Measurements from ENCODE around the gene SEMA3E.

DNA sequence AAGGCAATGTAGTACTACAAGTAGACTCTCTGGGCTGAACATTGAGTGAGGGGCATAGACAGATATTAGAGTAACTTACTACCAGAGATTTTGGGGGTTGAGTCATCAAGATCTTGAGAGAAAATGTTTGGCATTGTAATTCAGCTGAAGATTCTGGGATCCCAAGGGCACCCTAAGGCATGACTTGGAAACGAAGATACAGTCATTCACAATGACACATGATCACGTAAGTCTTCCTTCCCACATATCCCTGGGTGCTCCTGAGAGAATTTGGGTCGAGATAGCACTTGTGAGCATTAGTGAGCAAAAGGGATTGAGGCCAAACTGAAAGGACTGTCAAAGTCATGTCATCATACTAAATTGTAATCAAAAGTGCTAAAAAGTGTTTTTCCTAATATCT lies 293.8 kb downstream of the SEMA3E start:
- TF ChIP-seq YY1 (tag by site-specific recombination; IDR thresholded peaks at IDR 0.05) (no peak), ZNF560 (tag by site-specific recombination; IDR thresholded peaks at IDR 0.05; ENCODE audit: borderline replicate concordance) (no peak), ZNF133 (tag by site-specific recombination; IDR thresholded peaks at IDR 0.05) (no peak), ZNF629 (tag by site-specific recombination; IDR thresholded peaks at IDR 0.05) (no peak), ZNF600 (tag by site-specific recombination; IDR thresholded peaks at IDR 0.05) (no peak), ZNF449 (tag by site-specific recombination; IDR thresholded peaks at IDR 0.05) (no peak), ZNF571 (tag by site-specific recombination; IDR thresholded peaks at IDR 0.05) (no peak), ZNF791 (tag by site-specific recombination; IDR thresholded peaks at IDR 0.05) (no peak), ZNF530 (tag by site-specific recombination; IDR thresholded peaks at IDR 0.05; ENCODE audit: low read depth) (no peak), ZNF658 (tag by site-specific recombination; IDR thresholded peaks at IDR 0.05) (no peak), ZNF785 (tag by site-specific recombination; IDR thresholded peaks at IDR 0.05) (no peak), ZNF394 (tag by site-specific recombination; IDR thresholded peaks at IDR 0.05; ENCODE audit: borderline replicate concordance) (no peak), ZBTB1 (tag by site-specific recombination; IDR thresholded peaks at IDR 0.05) (no peak)
- TF ChIP-seq, protein P1, sequence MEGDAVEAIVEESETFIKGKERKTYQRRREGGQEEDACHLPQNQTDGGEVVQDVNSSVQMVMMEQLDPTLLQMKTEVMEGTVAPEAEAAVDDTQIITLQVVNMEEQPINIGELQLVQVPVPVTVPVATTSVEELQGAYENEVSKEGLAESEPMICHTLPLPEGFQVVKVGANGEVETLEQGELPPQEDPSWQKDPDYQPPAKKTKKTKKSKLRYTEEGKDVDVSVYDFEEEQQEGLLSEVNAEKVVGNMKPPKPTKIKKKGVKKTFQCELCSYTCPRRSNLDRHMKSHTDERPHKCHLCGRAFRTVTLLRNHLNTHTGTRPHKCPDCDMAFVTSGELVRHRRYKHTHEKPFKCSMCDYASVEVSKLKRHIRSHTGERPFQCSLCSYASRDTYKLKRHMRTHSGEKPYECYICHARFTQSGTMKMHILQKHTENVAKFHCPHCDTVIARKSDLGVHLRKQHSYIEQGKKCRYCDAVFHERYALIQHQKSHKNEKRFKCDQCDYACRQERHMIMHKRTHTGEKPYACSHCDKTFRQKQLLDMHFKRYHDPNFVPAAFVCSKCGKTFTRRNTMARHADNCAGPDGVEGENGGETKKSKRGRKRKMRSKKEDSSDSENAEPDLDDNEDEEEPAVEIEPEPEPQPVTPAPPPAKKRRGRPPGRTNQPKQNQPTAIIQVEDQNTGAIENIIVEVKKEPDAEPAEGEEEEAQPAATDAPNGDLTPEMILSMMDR (tag by site-specific recombination; IDR thresholded peaks at IDR 0.05), result no peak
